Heart left ventricle (tissue), 16 donors: ENCODE data around the gene RNF141. TPM values are rescaled to one million over a fixed set of nuclear protein-coding genes. Genes with fewer than 3 reads are reported as not detected.

Source experiments
- ATAC-seq, 4 donors: fragments of 200-7000 bp; cut with Tn5 transposase; one replicate each; pipeline ENCODE4 v1.9.1; 2020 to 2022; ENCODE audit warnings: moderate library complexity in 4 of 4, mild to moderate bottlenecking in 3 of 4, moderate number of reproducible peaks in 1 of 4
- DNase-seq, 5 donors: peaks; one replicate each; pipeline ENCODE4 v3.0.0-alpha.2; 2020
- H3K27ac ChIP-seq, 12 donors: fragments of 200-600 bp; sonication (generic) in 4 of 12; one replicate each; pipeline versions ENCODE4 v1.5.0 to v1.8.0; 2016 to 2022; ENCODE audit warnings: mild to moderate bottlenecking in 2 of 12
- H3K27me3 ChIP-seq, 9 donors: fragments of 200-600 bp; sonication (generic) in 2 of 9; one replicate each; pipeline versions ENCODE4 v1.5.1 to v1.8.0; 2016 to 2022; ENCODE audit warnings: mild to moderate bottlenecking in 3 of 9
- H3K36me3 ChIP-seq, 9 donors: fragments of 200-600 bp; sonication (generic) in 2 of 9; one replicate each; pipeline versions ENCODE4 v1.5.0 to v1.8.0; 2018 to 2022; ENCODE audit warnings: mild to moderate bottlenecking in 2 of 9
- H3K4me1 ChIP-seq, 12 donors: fragments of 200-600 bp; sonication (generic) in 4 of 12; one replicate each; pipeline versions ENCODE4 v1.5.0 to v1.8.0; 2016 to 2022; ENCODE audit warnings: mild to moderate bottlenecking in 3 of 12
- H3K4me3 ChIP-seq, 12 donors: fragments of 200-600 bp; sonication (generic) in 4 of 12; one replicate each; pipeline versions ENCODE4 v1.5.0 to v1.8.0; 2017 to 2022; ENCODE audit warnings: mild to moderate bottlenecking in 9 of 12, moderate library complexity in 4 of 12
- H3K9me3 ChIP-seq, 12 donors: fragments of 200-600 bp; sonication (generic) in 4 of 12; one replicate each; pipeline versions ENCODE4 v1.5.0 to v1.8.0; 2016 to 2022; ENCODE audit warnings: mild to moderate bottlenecking in 1 of 12
- CTCF ChIP-seq, 12 donors: fragments of 200-600 bp; sonication (generic) in 4 of 12; IDR thresholded peaks; one replicate each; pipeline versions ENCODE4 v1.5.0 to v1.8.0; 2018 to 2022; ENCODE audit warnings: antibody characterized with exemption in 12 of 12, mild to moderate bottlenecking in 5 of 12
- POLR2A ChIP-seq, 2 donors: fragments of 450-650 bp; IDR thresholded peaks; one replicate each; pipeline ENCODE4 v1.6.1; 2017; ENCODE audit warnings: antibody characterized with exemption in 2 of 2, mild to moderate bottlenecking in 2 of 2, moderate library complexity in 2 of 2
- WGBS, 4 donors: extraction: QIAGEN DNeasy Blood & Tissue Kit in 2 of 4; methylation state at CpG; one replicate each; pipeline versions ENCODE4 v1.1.5 to v1.1.7; 2013 to 2018; 5-methylcytosine and 5-hydroxymethylcytosine counted together
- intact Hi-C, 10 donors: fragments of 100-400 bp; cut with DNase I; formaldehyde crosslinking; loops; one replicate each; pipeline versions ENCODE4 v1.11.1 to v1.14.2; 2022
- polyA plus RNA-seq, 2 donors: library from polyadenylated mRNA; stranded (reverse); fragments of 200-250 nt; gene quantifications; one replicate each; pipeline ENCODE4 v1.2.3, GENCODE V29; 2013
- total RNA-seq, 9 donors: library from RNA; depleted of rRNA in 2 of 9; stranded (reverse); fragments of >200 nt in 2 of 9; fragmentation: NEBNext Ultra II Directional in 3 of 9; extraction: Animal tissue kit (Norgen Biotek cat#: 25700) in 3 of 9; gene quantifications; one replicate each; pipeline versions ENCODE4 v1.1.0 to v1.2.4, GENCODE V29; 2016 to 2023
- donor health status: ischemic (EF 13 %, LVEDD 7.1; RV severe dilation, severe dysfunction).
- donor health status: healthy with polysubstance abuse.
- donor health status: DM: no; HTN: yes; CAD: no.
- donor health status: DM: no; HTN: no; CAD: no.
- donor health status: ischemic (EF 25% LVEDD 6.9; RV normal size, moderate dysfunction).
- donor health status: ischemic (EF 25% LVEDD 5.7; RV mildly dilated, moderate dysfunction).
- donor health status: healthy.
- donor health status: DM: yes; HTN: yes; CAD: no.
- donor health status: ischemic (EF 35%, LVEDD 5.7; RV mildly dilated, moderate dysfunction).
- donor health status: nonischemic (EF 11% LVEDD 7.7; RV severe dilation, severe dysfunction).
- donor health status: DM: yes; HTN: yes; CAD: no.
- donor health status: PGD.
- donor health status: ischemic (EF 29% LVEDD 5.4; RV normal size, mild dysfunction).
- donor health status: nonischemic (EF 23%, LVEDD 6.1; RV moderate dilation, normal function).

Gene RNF141
- total and polyA plus RNA-seq, 11 donors = 7.8 to 42.8 (median 30.7) TPM

DNA sequence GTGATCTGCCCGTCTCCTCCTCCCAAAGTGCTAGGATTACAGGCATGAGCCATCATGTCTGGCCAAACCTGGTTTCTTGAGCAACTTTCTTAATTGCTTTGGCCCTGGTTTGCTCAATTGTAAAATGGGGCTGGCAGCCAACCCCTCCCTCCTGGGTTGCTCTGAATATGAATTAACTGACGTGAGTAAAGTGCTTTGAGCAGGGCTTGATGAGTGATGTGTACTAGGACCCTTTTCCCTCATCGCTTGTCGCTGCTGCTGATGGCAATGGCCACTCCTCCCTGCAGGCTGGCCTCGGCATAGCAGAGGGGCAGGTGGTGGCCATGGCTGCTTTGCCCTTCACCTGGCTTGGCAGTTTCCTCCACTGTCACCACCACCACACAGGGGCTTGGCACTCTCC lies 41.5 kb downstream of the RNF141 start:
- Histone ChIP-seq H3K9me3 (no peaks in the 10 kb centered on the region), H3K27ac (no peak overlapping the region), H3K4me3 (no peak overlapping the region), H3K27me3 (no peaks in the 10 kb centered on the region), H3K36me3 (peaks cover 0 to 69% (median 0%) of the 10 kb centered on the region in 9 donors), H3K4me1 (peaks cover 0 to 10% (median 0%) of the 10 kb centered on the region in 12 donors)
- 92 to 95% (median 93%) methylated on average over 5 of the region's 5 CpGs for WGBS, 4 donors
- DNase-seq (no peak), ATAC-seq (no peak)
- no peak for TF ChIP-seq CTCF (IDR thresholded peaks at IDR 0.05)
- TF ChIP-seq POLR2A (IDR thresholded peaks at IDR 0.05) = no peak
- intact Hi-C loops = loop anchor here in 1 of 10 donors (10.0 kb wide), 1 partner anchor 95 kb away; no protein-coding TSS in a partner anchor

- H3K4me3 ChIP-seq = no peak overlapping the region
- peaks cover 0 to 5% (median 0%) of the 10 kb centered on the region in 12 donors for H3K4me1 ChIP-seq
- intact Hi-C loops = loop anchor here in 1 of 10 donors (10.0 kb wide), 1 partner anchor 94 kb away; no protein-coding TSS in a partner anchor
- TF ChIP-seq CTCF (IDR thresholded peaks at IDR 0.05) (no peak), POLR2A (IDR thresholded peaks at IDR 0.05) (no peak)
- ATAC-seq (no peak), DNase-seq (no peak)
- WGBS, 4 donors = 88 to 93% (median 91%) methylated on average over 7 to 10 of the region's 10 CpGs
- H3K36me3 ChIP-seq = peaks cover 0 to 76% (median 0%) of the 10 kb centered on the region in 9 donors
- no peak overlapping the region for H3K27ac ChIP-seq
- no peaks in the 10 kb centered on the region for H3K27me3 ChIP-seq
- H3K9me3 ChIP-seq = no peaks in the 10 kb centered on the region
These were observed 42.3 kb downstream of the RNF141 start for GRCh38 chr11:10498426-10499250.

- Histone ChIP-seq H3K36me3 (peaks cover 0 to 82% (median 0%) of the 10 kb centered on the region in 9 donors), H3K4me3 (no peak overlapping the region), H3K27me3 (no peaks in the 10 kb centered on the region), H3K27ac (peak overlapping the region in 1 of 12 donors; percentile 31), H3K9me3 (no peaks in the 10 kb centered on the region), H3K4me1 (peaks cover 0 to 5% (median 0%) of the 10 kb centered on the region in 12 donors)
- intact Hi-C loops = loop anchor here in 1 of 10 donors (10.0 kb wide), 1 partner anchor 93 kb away; no protein-coding TSS in a partner anchor
- DNase-seq (no peak), ATAC-seq (no peak)
- no peak for TF ChIP-seq CTCF (IDR thresholded peaks at IDR 0.05)
- WGBS, 4 donors = 93 to 96% (median 95%) methylated on average over 7 of the region's 7 CpGs
These were observed 43.0 kb downstream of the RNF141 start for GRCh38 chr11:10498022-10498400.

DNA sequence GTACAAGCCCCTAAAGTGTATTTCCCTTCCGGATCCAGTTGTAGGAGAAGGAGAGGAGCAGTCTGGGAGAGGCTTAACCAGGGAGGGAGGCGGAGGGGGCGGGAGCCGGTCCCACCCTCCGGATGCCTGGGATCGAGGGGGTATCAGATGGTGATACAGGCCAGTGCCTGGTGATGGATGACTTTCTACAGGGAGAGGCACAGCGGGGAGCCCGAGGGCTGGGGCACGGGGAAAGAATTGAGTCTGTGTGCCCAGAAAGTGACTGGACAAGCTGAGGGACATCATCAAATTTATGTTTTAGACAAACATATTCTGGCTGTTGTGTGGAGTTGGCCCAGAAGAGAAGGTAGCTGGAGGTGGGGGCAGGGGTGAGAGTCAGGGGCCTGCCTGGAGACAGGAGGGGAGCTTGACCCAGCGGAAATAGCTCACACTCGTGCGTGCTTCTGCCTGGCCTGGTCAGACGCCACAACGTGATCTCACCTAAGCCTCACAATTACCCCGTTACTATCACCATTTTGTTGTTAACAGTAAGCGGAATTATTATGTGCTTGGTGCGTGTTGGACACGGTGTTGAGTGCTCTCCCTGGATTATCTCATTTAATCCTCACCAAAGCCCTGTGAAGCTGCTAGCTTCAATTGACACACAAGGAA lies 43.5 kb downstream of the RNF141 start:
- H3K36me3 ChIP-seq = peaks cover 0 to 87% (median 0%) of the 10 kb centered on the region in 9 donors
- H3K4me3 ChIP-seq = no peak overlapping the region
- TF ChIP-seq CTCF (IDR thresholded peaks at IDR 0.05) (no peak), POLR2A (IDR thresholded peaks at IDR 0.05) (no peak)
- no peak for ATAC-seq
- no peaks in the 10 kb centered on the region for H3K9me3 ChIP-seq
- peak overlapping the region in 1 of 12 donors; percentile 31 for H3K27ac ChIP-seq
- no peak for DNase-seq
- no peaks in the 10 kb centered on the region for H3K4me1 ChIP-seq
- 79 to 85% (median 84%) methylated on average over 18 of the region's 18 CpGs for WGBS, 4 donors
- H3K27me3 ChIP-seq = no peaks in the 10 kb centered on the region
- intact Hi-C loops = loop anchor here in 1 of 10 donors (10.0 kb wide), 1 partner anchor 93 kb away; no protein-coding TSS in a partner anchor
